ENCODE measurements around the gene CXCL11.
"Not testable (repeated sequence)": the region's sequence is repeated elsewhere in the genome, so short reads cannot be mapped to it uniquely, and the experiment has no call there.

- not testable (repeated sequence) for TF ChIP-seq RAD21 (conservative IDR thresholded peaks at IDR 0.05); CTCF (IDR thresholded peaks at IDR 0.05; ENCODE audit: poor library complexity, severe bottlenecking); EZH2 (IDR thresholded peaks at IDR 0.05; ENCODE audit: borderline replicate concordance, insufficient read depth, low read length, poor library complexity, severe bottlenecking); MXI1 (conservative IDR thresholded peaks at IDR 0.05; ENCODE audit: poor library complexity, severe bottlenecking); SMC3 (conservative IDR thresholded peaks at IDR 0.05; ENCODE audit: poor library complexity); POLR2AphosphoS5 (IDR thresholded peaks at IDR 0.05); EP300 (conservative IDR thresholded peaks at IDR 0.05; ENCODE audit: poor library complexity, severe bottlenecking)
Observed at GRCh38 chr4:76049860-76050416, 14.1 kb upstream of the CXCL11 start.
